Mesodermal cell (in vitro differentiated cells): ENCODE results near the gene TPSD1.

Experiments
- H3K27ac ChIP-seq: 2 replicates; pipeline ENCODE4 v1.7.0; 2013; ENCODE audit warnings: mild to moderate bottlenecking, low read depth, low read length, moderate library complexity; ENCODE audit not compliant: severe bottlenecking
- H3K36me3 ChIP-seq: 2 replicates; pipeline ENCODE4 v1.7.1; 2013; ENCODE audit warnings: mild to moderate bottlenecking, low read length, moderate library complexity; ENCODE audit not compliant: control insufficient read depth, insufficient read depth
- H3K4me1 ChIP-seq: one replicate; pipeline ENCODE4 v1.7.1; 2013; ENCODE audit warnings: mild to moderate bottlenecking, low read length; ENCODE audit not compliant: insufficient read depth, control insufficient read depth, poor library complexity, severe bottlenecking
- H3K4me3 ChIP-seq: 2 replicates; pipeline ENCODE4 v1.7.0; 2013; ENCODE audit warnings: low read length, control low read depth, mild to moderate bottlenecking; ENCODE audit not compliant: insufficient read depth, poor library complexity, severe bottlenecking; ENCODE audit errors: extremely low read depth
- H3K9me3 ChIP-seq: 2 replicates; pipeline ENCODE4 v1.7.1; 2013; ENCODE audit warnings: mild to moderate bottlenecking, low read length, moderate library complexity; ENCODE audit not compliant: control insufficient read depth
- WGBS, 2 experiments: methylation state at CpG; one replicate each; pipeline ENCODE4 v1.1.5; 2013; ENCODE audit warnings: missing lambda C conversion rate in 2 of 2; ENCODE audit not compliant: insufficient coverage in 2 of 2; 5-methylcytosine and 5-hydroxymethylcytosine counted together

Gene TPSD1

DNA sequence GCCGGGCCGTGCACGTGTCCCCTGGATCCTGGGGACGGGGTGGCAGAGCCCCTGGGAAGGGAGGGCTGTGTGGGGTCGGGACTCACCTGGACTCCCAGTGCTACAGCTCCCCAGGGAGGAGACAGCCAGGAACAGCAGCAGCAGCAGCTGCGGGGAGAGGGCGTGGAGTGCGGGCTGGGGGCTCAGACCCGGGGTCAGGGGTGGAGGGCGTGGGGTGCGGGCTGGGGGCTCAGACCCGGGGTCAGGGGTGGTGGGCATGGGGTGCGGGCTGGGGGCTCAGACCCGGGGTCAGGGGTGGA, 20.7 kb downstream of the TPSD1 start:
- Histone ChIP-seq H3K4me3 (no peak overlapping the region), H3K4me1 (no peaks in the 10 kb centered on the region), H3K36me3 (no peaks in the 10 kb centered on the region), H3K27ac (no peak overlapping the region), H3K9me3 (no peaks in the 10 kb centered on the region)
- WGBS, 2 experiments: 97 to 98% methylated on average over 6 to 8 of the region's 14 CpGs

DNA sequence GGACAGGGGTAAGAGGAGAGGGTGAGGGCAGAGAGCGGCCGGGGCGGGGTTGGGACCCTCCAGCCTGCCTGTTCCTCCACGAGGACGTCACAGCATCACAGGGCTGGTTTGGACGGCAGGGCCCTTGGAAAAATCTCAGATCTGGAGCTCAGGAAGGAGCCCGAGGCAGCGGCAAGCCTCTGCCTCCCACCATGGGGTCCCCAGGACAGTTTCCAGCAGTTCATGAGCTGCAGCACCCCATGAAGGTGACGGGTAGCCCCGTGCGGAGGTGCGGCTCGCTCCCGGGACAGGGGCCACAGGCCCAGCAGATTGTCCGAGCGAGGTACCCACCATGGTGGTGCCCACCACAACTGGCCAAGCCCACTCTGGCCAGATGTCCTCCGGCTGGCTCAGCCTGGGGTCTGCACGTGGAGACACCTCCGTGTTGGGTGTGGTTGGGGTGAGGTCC, 21.3 kb downstream of the TPSD1 start:
- H3K9me3 ChIP-seq: no peaks in the 10 kb centered on the region
- no peaks in the 10 kb centered on the region for H3K36me3 ChIP-seq
- H3K4me1 ChIP-seq: no peaks in the 10 kb centered on the region
- 81 to 84% methylated on average over 13 to 19 of the region's 19 CpGs for WGBS, 2 experiments
- H3K4me3 ChIP-seq: no peak overlapping the region
- no peak overlapping the region for H3K27ac ChIP-seq

DNA sequence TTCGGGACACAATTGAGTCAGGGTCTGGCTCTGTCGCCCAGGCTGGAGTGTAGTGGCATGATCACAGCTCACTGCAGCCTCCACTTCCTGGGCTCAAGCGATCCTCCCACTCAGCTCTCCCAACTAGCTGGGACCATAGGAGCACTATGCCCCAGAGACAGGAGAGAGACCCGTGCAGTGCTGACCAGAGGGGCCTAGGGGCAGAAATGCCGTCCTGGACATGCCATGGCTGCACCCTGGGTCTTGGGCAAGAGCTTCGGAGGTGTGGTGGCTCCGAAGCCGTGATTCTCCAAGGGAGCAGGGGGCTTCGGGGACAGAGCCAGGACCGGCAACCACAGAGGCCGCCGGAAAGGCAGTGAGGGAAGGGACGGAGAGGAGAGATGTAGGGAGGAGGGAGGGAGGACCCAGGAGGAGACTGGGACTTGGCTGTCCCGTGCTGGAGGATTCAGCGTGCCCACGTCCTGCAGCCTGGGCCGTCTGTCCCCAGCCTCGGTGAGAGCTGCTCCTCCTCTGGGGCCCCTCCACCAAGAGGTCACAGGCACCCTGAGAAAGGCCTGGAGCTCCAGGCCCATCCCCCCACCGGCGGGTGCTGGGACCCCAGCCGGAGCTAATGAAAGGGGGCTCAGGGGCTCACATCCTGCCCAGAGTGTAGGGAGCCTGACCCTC, 21.9 kb downstream of the TPSD1 start:
- Histone ChIP-seq H3K4me1 (no peaks in the 10 kb centered on the region), H3K27ac (no peak overlapping the region), H3K9me3 (no peaks in the 10 kb centered on the region), H3K4me3 (no peak overlapping the region), H3K36me3 (no peaks in the 10 kb centered on the region)
- 70 to 77% methylated on average over 12 to 21 of the region's 21 CpGs for WGBS, 2 experiments

DNA sequence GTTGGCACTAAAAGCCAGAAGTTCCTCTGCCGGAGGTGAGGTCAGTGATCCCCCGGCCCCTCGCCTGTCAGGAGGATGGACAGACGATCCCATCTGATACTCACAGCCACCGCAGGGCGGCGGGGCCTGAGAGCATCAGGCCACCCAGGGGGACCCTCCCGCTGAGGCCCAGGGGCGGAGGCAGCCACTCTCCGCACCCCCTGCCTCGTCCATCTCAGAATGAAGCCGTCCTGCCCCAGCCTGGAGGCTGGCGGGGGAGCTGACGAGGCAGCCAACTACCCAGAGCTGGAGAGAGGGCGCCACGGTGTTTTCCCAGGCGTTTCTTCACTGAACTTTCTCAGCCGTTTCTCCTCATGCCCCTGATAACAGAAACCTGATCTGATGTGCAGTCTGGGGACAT, 22.6 kb downstream of the TPSD1 start:
- 25 to 35% methylated on average over 17 to 18 of the region's 18 CpGs for WGBS, 2 experiments
- Histone ChIP-seq H3K4me3 (no peak overlapping the region), H3K27ac (no peak overlapping the region), H3K4me1 (peaks cover 4% of the 10 kb centered on the region), H3K36me3 (no peaks in the 10 kb centered on the region), H3K9me3 (no peaks in the 10 kb centered on the region)

DNA sequence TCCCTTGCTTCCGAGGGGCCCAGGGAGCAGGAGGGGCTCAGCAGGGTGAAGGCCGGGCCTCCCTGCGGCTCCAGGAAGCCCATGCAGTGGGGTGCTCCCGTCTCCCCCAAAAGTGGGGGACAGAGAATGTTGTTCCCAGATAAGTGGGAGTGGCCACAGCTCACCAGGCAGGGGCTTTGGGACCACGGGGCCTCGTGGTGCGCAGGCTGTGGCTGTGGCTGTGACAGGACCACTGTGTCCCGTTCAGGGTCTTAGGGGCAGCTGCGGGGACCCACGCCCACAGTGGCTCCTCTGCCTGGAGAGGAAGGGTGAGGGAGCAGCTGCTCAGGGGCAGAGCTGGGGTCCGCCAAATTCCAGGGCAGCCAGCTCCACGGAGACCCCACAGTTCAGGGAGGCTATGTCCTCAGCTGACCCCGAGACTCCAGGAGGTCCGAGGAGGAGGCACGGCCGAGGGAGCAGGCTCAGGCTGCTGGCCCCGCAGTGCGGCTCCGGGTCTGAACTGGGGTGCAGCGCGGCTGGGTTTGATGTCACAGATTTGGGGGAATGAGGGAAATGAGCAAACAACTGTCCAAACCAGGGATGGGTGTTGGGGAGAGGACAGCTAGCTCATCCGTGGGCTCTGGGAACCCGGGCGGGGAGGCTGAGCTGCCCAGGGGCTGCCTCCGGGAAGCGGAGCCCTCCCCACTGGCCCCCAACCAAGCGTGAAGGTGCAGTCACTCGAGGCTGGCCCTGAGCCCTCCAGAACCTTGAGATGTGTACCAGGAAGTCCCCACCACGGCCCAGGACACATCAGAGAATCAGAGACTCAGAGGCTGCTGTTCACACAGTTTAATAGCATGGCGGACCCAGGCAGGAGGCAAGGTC, 23.4 kb downstream of the TPSD1 start:
- Histone ChIP-seq H3K36me3 (no peaks in the 10 kb centered on the region), H3K4me1 (peaks cover 7% of the 10 kb centered on the region), H3K4me3 (no peak overlapping the region), H3K9me3 (no peaks in the 10 kb centered on the region), H3K27ac (no peak overlapping the region)
- 86 to 88% methylated on average over 26 to 30 of the region's 30 CpGs for WGBS, 2 experiments

DNA sequence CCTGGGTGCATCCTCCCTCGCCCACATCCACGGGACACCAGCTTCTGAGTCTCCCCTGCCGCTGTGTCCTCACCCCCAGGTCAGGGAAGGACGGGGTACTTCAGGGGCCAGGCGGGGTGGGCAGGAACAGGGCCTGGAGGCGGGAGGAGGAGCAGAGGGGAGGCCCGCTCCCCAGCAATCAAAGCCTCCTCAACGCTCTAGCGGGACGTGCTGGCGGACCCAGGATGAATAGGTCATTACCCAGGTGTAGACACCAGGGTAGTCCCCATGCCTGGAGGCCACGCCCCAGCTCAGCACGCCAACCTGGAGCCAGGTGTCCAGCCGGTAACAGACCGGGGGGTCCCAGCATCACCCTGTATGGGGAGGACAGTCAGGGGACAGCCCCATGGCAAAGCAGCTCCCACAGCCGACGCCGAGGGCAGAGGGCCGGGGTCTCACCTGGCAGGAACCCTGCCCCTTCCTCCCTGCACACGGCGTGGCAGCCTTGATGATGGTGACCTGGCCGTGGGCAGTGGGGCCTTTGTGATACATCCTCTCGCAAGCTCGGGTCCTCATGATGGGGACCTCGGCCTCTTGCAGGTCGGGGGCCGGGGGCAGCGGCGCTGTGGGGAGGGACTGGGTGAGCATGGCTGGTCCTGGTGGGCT, 24.2 kb downstream of the TPSD1 start:
- 94 to 95% methylated on average over 19 to 29 of the region's 29 CpGs for WGBS, 2 experiments

DNA sequence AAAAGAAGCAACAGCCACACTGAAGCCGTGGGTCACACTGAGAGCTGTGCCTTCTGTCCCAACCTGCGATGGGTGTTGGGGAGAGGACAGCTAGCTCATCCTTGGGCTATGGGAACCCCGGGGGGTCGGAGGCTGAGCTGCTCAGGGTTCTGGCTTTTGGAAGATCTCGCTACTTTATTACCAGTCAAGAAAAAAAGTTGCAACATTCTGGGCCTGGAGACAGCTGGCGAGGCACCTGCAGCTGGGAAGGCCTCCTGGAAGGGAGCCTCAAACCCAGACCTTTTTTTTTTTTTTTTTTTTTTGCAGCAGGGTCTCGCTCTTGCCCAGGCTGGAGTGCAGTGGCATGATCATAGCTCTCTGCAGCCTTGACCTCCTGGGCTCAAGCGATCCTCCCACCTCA, 24.9 kb downstream of the TPSD1 start:
- Histone ChIP-seq H3K4me3 (no peak overlapping the region), H3K36me3 (no peaks in the 10 kb centered on the region), H3K9me3 (no peaks in the 10 kb centered on the region), H3K4me1 (peaks cover 8% of the 10 kb centered on the region), H3K27ac (no peak overlapping the region)
- 92 to 93% methylated on average over 5 to 8 of the region's 8 CpGs for WGBS, 2 experiments

More for the DNA sequence above, 24.2 kb downstream of the TPSD1 start:
- Histone ChIP-seq H3K27ac (no peak overlapping the region), H3K4me3 (no peak overlapping the region), H3K9me3 (no peaks in the 10 kb centered on the region), H3K4me1 (peaks cover 8% of the 10 kb centered on the region), H3K36me3 (no peaks in the 10 kb centered on the region)

DNA sequence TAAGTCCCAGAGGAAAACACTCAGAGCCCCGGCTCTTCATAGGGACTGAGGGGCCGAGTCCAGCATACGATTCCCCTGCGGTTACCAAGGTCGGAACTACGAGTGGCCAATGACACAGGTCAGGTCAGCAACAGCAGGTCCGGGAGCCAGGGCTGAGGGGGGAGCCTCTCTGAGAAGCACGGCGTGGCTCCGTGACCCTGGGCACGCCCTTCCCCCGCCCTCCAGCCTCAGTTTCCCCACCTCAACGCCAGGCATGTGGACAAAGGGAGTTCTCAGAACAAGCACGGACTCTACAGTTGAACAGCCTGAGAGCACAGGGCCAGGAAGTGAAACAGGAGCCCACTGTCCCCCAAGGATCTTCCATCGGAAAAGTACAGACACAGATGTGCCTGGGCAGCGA, 25.6 kb downstream of the TPSD1 start:
- 87 to 95% methylated on average over 13 to 14 of the region's 16 CpGs for WGBS, 2 experiments

DNA sequence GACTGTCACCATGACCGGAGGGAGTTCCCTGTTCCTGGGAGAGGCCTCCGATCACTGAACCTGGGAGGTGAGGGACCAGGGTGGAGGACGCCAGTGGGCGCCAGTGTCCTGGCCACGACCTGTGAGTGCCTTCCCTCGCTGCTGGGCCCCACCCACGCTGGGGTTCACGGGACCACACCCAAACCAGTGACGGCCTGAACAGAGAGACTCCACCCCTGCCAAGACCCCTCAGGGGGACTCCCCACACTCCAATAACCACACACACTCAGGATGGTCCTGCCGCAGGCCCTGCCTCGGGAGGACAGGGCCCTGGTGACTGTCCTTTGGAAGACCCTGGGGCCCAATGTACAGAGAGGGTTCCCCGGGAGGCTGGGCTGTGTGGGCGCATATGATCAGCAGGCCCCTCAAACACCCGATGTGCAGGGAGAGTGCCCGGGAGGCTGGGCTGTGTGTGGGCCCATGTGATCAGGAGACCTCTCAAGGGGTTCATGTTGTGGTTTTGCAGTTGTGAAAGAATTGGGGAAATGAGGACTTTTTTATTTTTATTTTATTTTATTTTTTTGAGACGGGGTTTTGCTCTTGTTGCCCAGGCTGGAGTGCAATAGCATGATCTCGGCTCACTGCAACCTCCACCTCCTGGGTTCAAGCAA, 26.6 kb downstream of the TPSD1 start:
- Histone ChIP-seq H3K27ac (no peak overlapping the region), H3K4me1 (peaks cover 8% of the 10 kb centered on the region), H3K9me3 (no peaks in the 10 kb centered on the region), H3K4me3 (no peak overlapping the region), H3K36me3 (no peaks in the 10 kb centered on the region)
- 86 to 96% methylated on average over 9 to 15 of the region's 17 CpGs for WGBS, 2 experiments

More for the DNA sequence above, 25.6 kb downstream of the TPSD1 start:
- H3K4me1 ChIP-seq: peaks cover 8% of the 10 kb centered on the region
- no peak overlapping the region for H3K4me3 ChIP-seq
- no peaks in the 10 kb centered on the region for H3K9me3 ChIP-seq
- no peaks in the 10 kb centered on the region for H3K36me3 ChIP-seq
- H3K27ac ChIP-seq: no peak overlapping the region

DNA sequence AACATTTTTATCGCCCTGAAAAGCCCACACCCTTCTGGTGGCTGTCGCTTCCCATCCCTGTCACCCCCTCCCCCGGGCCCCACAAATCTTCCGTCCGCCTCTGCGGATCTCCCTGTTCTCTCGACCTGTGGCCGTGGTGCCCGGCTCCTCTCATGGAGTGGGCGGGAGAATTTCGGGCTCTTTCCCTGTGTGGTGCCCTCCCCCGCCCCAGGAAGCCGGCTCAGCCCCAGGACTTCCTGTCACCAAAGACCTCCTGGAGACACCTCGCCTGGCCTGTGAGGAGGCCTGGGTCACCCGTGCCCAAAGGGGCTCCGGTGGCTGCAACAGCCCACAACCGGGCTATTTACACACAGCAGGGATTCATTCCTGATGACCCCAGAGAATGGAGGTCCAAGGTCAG, 27.4 kb downstream of the TPSD1 start:
- Histone ChIP-seq H3K27ac (no peak overlapping the region), H3K4me1 (peaks cover 8% of the 10 kb centered on the region), H3K36me3 (no peaks in the 10 kb centered on the region), H3K4me3 (no peak overlapping the region), H3K9me3 (no peaks in the 10 kb centered on the region)
- WGBS, 2 experiments: 57% methylated on average over 16 to 17 of the region's 17 CpGs
